ENCODE measurements around the gene KCNAB1. TPM values are rescaled to one million over a fixed set of nuclear protein-coding genes. Genes with fewer than 3 reads are reported as not detected.

The KCNAB1 gene
- total and polyA plus RNA-seq, 2 donors (not counting 1 experiment from before 2014, with no cell fraction given) = not detected

- H3K4me3 Mint-ChIP-seq = no peak overlapping the region
- TF ChIP-seq CTCF (IDR thresholded peaks at IDR 0.05) (no peak), EZH2 (IDR thresholded peaks at IDR 0.05; ENCODE audit: borderline replicate concordance, insufficient read depth, low read depth, low read length, poor library complexity, severe bottlenecking) (no peak)
- DNase-seq (no peak), ATAC-seq (ENCODE audit: low read depth) (no peak)
- H3K4me3 ChIP-seq (ENCODE audit: control extremely low read depth in 1 of 5, extremely low read depth in 1 of 5, insufficient read depth in 1 of 5, low read depth in 2 of 5, low read length in 4 of 5) = no peak overlapping the region
- H4K20me1 ChIP-seq (ENCODE audit: control insufficient read depth, insufficient read depth, low read length, poor library complexity, severe bottlenecking) = no peaks in the 10 kb centered on the region
- H3K9me3 Mint-ChIP-seq (ENCODE audit: insufficient read depth) = no peaks in the 10 kb centered on the region
- no peak overlapping the region for H3K9ac ChIP-seq (ENCODE audit: low read length)
- 100% methylated on average over 2 of the region's 3 CpGs for WGBS (ENCODE audit: insufficient coverage)
- CTCF ChIA-PET = interaction anchor here (0.6 kb wide), 1 partner anchor 155 kb away, joined by 3 read pairs; no protein-coding TSS in a partner anchor
- H3K9me3 ChIP-seq (ENCODE audit: control extremely low read depth in 1 of 3, control insufficient read depth in 2 of 3, insufficient read depth in 1 of 3, low read length in 2 of 3) = no peaks in the 10 kb centered on the region
- H3K79me2 ChIP-seq (ENCODE audit: control insufficient read depth, insufficient read depth, low read length) = no peaks in the 10 kb centered on the region
- H3K27me3 ChIP-seq (replicated peaks in 1 of 4; ENCODE audit: control extremely low read depth in 1 of 4, control insufficient read depth in 3 of 4, insufficient read depth in 4 of 4, low read length in 3 of 4) = no peaks in the 10 kb centered on the region
- POLR2A ChIA-PET = no interaction called here
- H3K27me3 Mint-ChIP-seq = peaks cover 26% of the 10 kb centered on the region
- intact Hi-C loops (cut with micrococcal nuclease) = no loop called here
- H3K36me3 ChIP-seq (replicated peaks in 1 of 2; ENCODE audit: control extremely low read depth in 1 of 2, control insufficient read depth in 1 of 2, extremely low read depth in 1 of 2, insufficient read depth in 2 of 2, low read length in 1 of 2) = no peaks in the 10 kb centered on the region
- no peak overlapping the region for H3K27ac Mint-ChIP-seq
- no peak overlapping the region for H3K27ac ChIP-seq (ENCODE audit: low read length in 2 of 2)
- no peak overlapping the region for H2AFZ ChIP-seq (ENCODE audit: insufficient read depth, low read depth, low read length, poor library complexity, severe bottlenecking)
- H3K4me1 Mint-ChIP-seq = no peaks in the 10 kb centered on the region
- H3K4me1 ChIP-seq (ENCODE audit: control insufficient read depth in 2 of 2, insufficient read depth in 2 of 2, low read length in 2 of 2) = no peaks in the 10 kb centered on the region
- no peak overlapping the region for H3K4me2 ChIP-seq (replicated peaks; ENCODE audit: low read depth, low read length, poor library complexity, severe bottlenecking)
Observed at GRCh38 chr3:156416846-156417558, 296.6 kb downstream of the KCNAB1 start.

- Histone ChIP-seq H3K4me2 (replicated peaks; ENCODE audit: low read depth, low read length, poor library complexity, severe bottlenecking) (no peak overlapping the region), H3K36me3 (replicated peaks in 1 of 2; ENCODE audit: control extremely low read depth in 1 of 2, control insufficient read depth in 1 of 2, extremely low read depth in 1 of 2, insufficient read depth in 2 of 2, low read length in 1 of 2) (no peaks in the 10 kb centered on the region), H3K9ac (ENCODE audit: low read length) (no peak overlapping the region), H3K79me2 (ENCODE audit: control insufficient read depth, insufficient read depth, low read length) (no peaks in the 10 kb centered on the region), H3K9me3 (ENCODE audit: control extremely low read depth in 1 of 3, control insufficient read depth in 2 of 3, insufficient read depth in 1 of 3, low read length in 2 of 3) (no peaks in the 10 kb centered on the region), H3K27ac (ENCODE audit: low read length in 2 of 2) (no peak overlapping the region), H4K20me1 (ENCODE audit: control insufficient read depth, insufficient read depth, low read length, poor library complexity, severe bottlenecking) (no peaks in the 10 kb centered on the region), H3K4me3 (ENCODE audit: control extremely low read depth in 1 of 5, extremely low read depth in 1 of 5, insufficient read depth in 1 of 5, low read depth in 2 of 5, low read length in 4 of 5) (no peak overlapping the region), H2AFZ (ENCODE audit: insufficient read depth, low read depth, low read length, poor library complexity, severe bottlenecking) (no peak overlapping the region), H3K27me3 (replicated peaks in 1 of 4; ENCODE audit: control extremely low read depth in 1 of 4, control insufficient read depth in 3 of 4, insufficient read depth in 4 of 4, low read length in 3 of 4) (no peaks in the 10 kb centered on the region), H3K4me1 (ENCODE audit: control insufficient read depth in 2 of 2, insufficient read depth in 2 of 2, low read length in 2 of 2) (no peaks in the 10 kb centered on the region)
- H3K9me3 Mint-ChIP-seq (ENCODE audit: insufficient read depth) = no peaks in the 10 kb centered on the region
- no peak overlapping the region for H3K4me3 Mint-ChIP-seq
- 100% methylated on average over 1 of the region's 4 CpGs for WGBS (ENCODE audit: insufficient coverage)
- no peak for ATAC-seq (ENCODE audit: low read depth)
- H3K27me3 Mint-ChIP-seq = peaks cover 22% of the 10 kb centered on the region
- no peak for DNase-seq
- CTCF ChIA-PET = no interaction called here
- intact Hi-C loops (cut with micrococcal nuclease) = no loop called here
- POLR2A ChIA-PET = no interaction called here
- no peaks in the 10 kb centered on the region for H3K4me1 Mint-ChIP-seq
- TF ChIP-seq EZH2 (IDR thresholded peaks at IDR 0.05; ENCODE audit: borderline replicate concordance, insufficient read depth, low read depth, low read length, poor library complexity, severe bottlenecking) (no peak), CTCF (IDR thresholded peaks at IDR 0.05) (no peak)
- H3K27ac Mint-ChIP-seq = no peak overlapping the region
Observed at GRCh38 chr3:156417559-156418132, 297.3 kb downstream of the KCNAB1 start.

Measured in B cell (primary cell).